SK-N-SH (cell line): ENCODE measurements around the gene NFRKB. TPM values are rescaled to one million over a fixed set of nuclear protein-coding genes. Genes with fewer than 3 reads are reported as not detected.
A peak's percentile ranks its signal among the peaks of the same experiment; 100 is the strongest.

Experiments used
- CTCF ChIA-PET: fragments of 300-600, 350-600 bp; formaldehyde crosslinking; extraction: SDS; loops from one replicate; lab custom pipeline; 2021; lab: Yijun Ruan, JAX
- POLR2A ChIA-PET: fragments of 350-600 bp; sonication (Branson Sonifier 250); formaldehyde crosslinking; extraction: SDS; loops from one replicate; lab custom pipeline; 2020; ENCODE audit warnings: antibody characterized with exemption, inconsistent platforms; lab: Yijun Ruan, JAX
- DNase-seq: peaks from one replicate; pipeline ENCODE4 v3.0.0; 2012
- H2AFZ ChIP-seq: fragments of 200-600 bp; sonication (generic); 2 replicates; pipeline ENCODE4 v1.8.1; 2016; ENCODE audit warnings: antibody characterized with exemption, mild to moderate bottlenecking, low read depth
- H3F3A ChIP-seq: fragments of 200-600 bp; sonication (generic); replicated peaks from 2 replicates; pipeline ENCODE3; 2016; ENCODE audit warnings: antibody characterized with exemption, mild to moderate bottlenecking; ENCODE audit not compliant: insufficient read depth
- H3K27ac ChIP-seq, 2 experiments: fragments of 200-500 bp in 1 of 2; fragments of 200-600 bp in 1 of 2; sonication (Bioruptor generic) in 1 of 2; sonication (generic), shearing (Covaris generic) in 1 of 2; 2 replicates each; pipeline versions ENCODE4 v1.5.1 to v1.6.1; 2014 to 2016; ENCODE audit warnings: low read depth in 2 of 2, inconsistent platforms in 1 of 2, low read length in 1 of 2, mild to moderate bottlenecking in 1 of 2, mixed read lengths in 1 of 2
- H3K27me3 ChIP-seq: fragments of 200-600 bp; sonication (generic), shearing (Covaris generic); 2 replicates; pipeline ENCODE4 v1.6.1; 2016; ENCODE audit warnings: mixed run types; ENCODE audit not compliant: insufficient read depth
- H3K36me3 ChIP-seq, 2 experiments: fragments of 200-500 bp in 1 of 2; fragments of 200-600 bp in 1 of 2; sonication (Bioruptor generic) in 1 of 2; sonication (generic) in 1 of 2; replicated peaks in 1 of 2; 2 replicates each; pipeline versions ENCODE3 to v1.5.1; 2014 to 2016; ENCODE audit warnings: low read length in 1 of 2, mild to moderate bottlenecking in 1 of 2; ENCODE audit not compliant: insufficient read depth in 2 of 2, control insufficient read depth in 1 of 2
- H3K4me1 ChIP-seq, 2 experiments: fragments of 200-500 bp in 1 of 2; fragments of 200-600 bp in 1 of 2; sonication (Bioruptor generic) in 1 of 2; sonication (generic), shearing (Covaris generic) in 1 of 2; 2 replicates each; pipeline versions ENCODE4 v1.5.1 to v1.6.1; 2014 to 2016; ENCODE audit warnings: low read depth in 1 of 2, low read length in 1 of 2, mixed run types in 1 of 2; ENCODE audit not compliant: insufficient read depth in 2 of 2, control insufficient read depth in 1 of 2
- H3K4me2 ChIP-seq: fragments of 200-600 bp; sonication (generic), shearing (Covaris generic); 2 replicates; pipeline ENCODE4 v1.6.1; 2017; ENCODE audit warnings: mixed run types
- H3K4me3 ChIP-seq, 2 experiments: fragments of 200-500 bp in 1 of 2; fragments of 200-600 bp in 1 of 2; sonication (Bioruptor generic) in 1 of 2; sonication (generic), shearing (Covaris generic) in 1 of 2; 2 replicates each; pipeline versions ENCODE4 v1.5.1 to v1.8.1; 2014 to 2016; ENCODE audit warnings: low read depth in 2 of 2, inconsistent platforms in 1 of 2, low read length in 1 of 2, mild to moderate bottlenecking in 1 of 2, mixed read lengths in 1 of 2, moderate library complexity in 1 of 2
- H3K79me2 ChIP-seq: fragments of 200-600 bp; sonication (generic); 2 replicates; pipeline ENCODE4 v1.8.1; 2017; ENCODE audit warnings: mild to moderate bottlenecking; ENCODE audit not compliant: insufficient read depth
- H3K9ac ChIP-seq: fragments of 200-600 bp; sonication (generic); 2 replicates; pipeline ENCODE4 v1.6.1; 2017; ENCODE audit warnings: mixed run types
- H3K9me2 ChIP-seq: fragments of 200-600 bp; sonication (generic); 2 replicates; pipeline ENCODE4 v1.6.1; 2017; ENCODE audit warnings: mixed run types
- H3K9me3 ChIP-seq: fragments of 200-600 bp; sonication (generic); 2 replicates; pipeline ENCODE4 v1.6.1; 2017; ENCODE audit warnings: mixed run types, mild to moderate bottlenecking, moderate library complexity
- H4K20me1 ChIP-seq: fragments of 200-600 bp; sonication (generic); 2 replicates; pipeline ENCODE4 v1.6.1; 2017; ENCODE audit warnings: mild to moderate bottlenecking, mixed run types; ENCODE audit not compliant: insufficient read depth
- CHD2 ChIP-seq: fragments of 150-350 bp; IDR thresholded peaks from 2 replicates; pipeline ENCODE4 v1.6.1; 2018; ENCODE audit warnings: low read length; ENCODE audit not compliant: partially characterized antibody
- ELF1 ChIP-seq: IDR thresholded peaks from 2 replicates; pipeline ENCODE4 v1.4.0; 2012
- EZH2phosphoT487 ChIP-seq: fragments of 200-600 bp; sonication (generic); IDR thresholded peaks from 2 replicates; pipeline ENCODE4 v1.6.1; 2017; ENCODE audit warnings: low read depth, mixed run types, mild to moderate bottlenecking, antibody characterized with exemption, moderate library complexity, borderline replicate concordance
- FOSL2 ChIP-seq: IDR thresholded peaks from 2 replicates; pipeline ENCODE4 v1.4.0; 2012; ENCODE audit warnings: low read depth, mild to moderate bottlenecking, moderate library complexity, borderline replicate concordance
- FOXJ3 ChIP-seq: sonication (generic); formaldehyde crosslinking; IDR thresholded peaks from 2 replicates; pipeline ENCODE4 v1.5.1; 2020; ENCODE audit warnings: mild to moderate bottlenecking, missing genetic modification reagents
- JUND ChIP-seq: IDR thresholded peaks from 2 replicates; pipeline ENCODE4 v1.4.0; 2012
- MAX ChIP-seq: IDR thresholded peaks from 2 replicates; pipeline ENCODE4 v1.4.0; 2012; ENCODE audit warnings: low read depth
- MEF2A ChIP-seq: IDR thresholded peaks from 2 replicates; pipeline ENCODE4 v1.4.0; 2012; ENCODE audit warnings: low read depth, borderline replicate concordance
- REST ChIP-seq: IDR thresholded peaks from 2 replicates; pipeline ENCODE4 v1.6.1; 2012; ENCODE audit warnings: mild to moderate bottlenecking, low read depth, low read length, moderate library complexity
- SIN3A ChIP-seq: IDR thresholded peaks from 2 replicates; pipeline ENCODE4 v1.6.1; 2012; ENCODE audit warnings: low read depth, mild to moderate bottlenecking, low read length, moderate library complexity, borderline replicate concordance
- TAF1 ChIP-seq: IDR thresholded peaks from 2 replicates; pipeline ENCODE4 v1.6.1; 2012; ENCODE audit warnings: low read depth, mild to moderate bottlenecking, low read length, moderate library complexity, borderline replicate concordance
- TCF12 ChIP-seq: IDR thresholded peaks from 2 replicates; pipeline ENCODE4 v1.4.0; 2012
- TEAD4 ChIP-seq: IDR thresholded peaks from 2 replicates; pipeline ENCODE4 v1.4.0; 2012; ENCODE audit warnings: mild to moderate bottlenecking, borderline replicate concordance; ENCODE audit not compliant: insufficient read depth
- ZBTB33 ChIP-seq: IDR thresholded peaks from 2 replicates; pipeline ENCODE4 v1.4.0; 2012; ENCODE audit warnings: low read depth, borderline replicate concordance
- WGBS: methylation state at CpG from one replicate; pipeline ENCODE4 v1.1.6; 2017; ENCODE audit warnings: low lambda C conversion rate; 5-methylcytosine and 5-hydroxymethylcytosine counted together
- polyA plus RNA-seq, 3 experiments: library from polyadenylated mRNA; depleted of rRNA; stranded (reverse); fragments of >200 nt; gene quantifications; 2 replicates each; pipeline ENCODE4 v1.2.3, GENCODE V29; 2012
- TF ChIP-seq, protein P1 (sequence below): IDR thresholded peaks from 2 replicates; pipeline ENCODE4; 2012

NFRKB gene
- polyA plus RNA-seq, 1 of the 3 experiments (the other 2 are of a cell fraction) = 13.5 TPM

DNA sequence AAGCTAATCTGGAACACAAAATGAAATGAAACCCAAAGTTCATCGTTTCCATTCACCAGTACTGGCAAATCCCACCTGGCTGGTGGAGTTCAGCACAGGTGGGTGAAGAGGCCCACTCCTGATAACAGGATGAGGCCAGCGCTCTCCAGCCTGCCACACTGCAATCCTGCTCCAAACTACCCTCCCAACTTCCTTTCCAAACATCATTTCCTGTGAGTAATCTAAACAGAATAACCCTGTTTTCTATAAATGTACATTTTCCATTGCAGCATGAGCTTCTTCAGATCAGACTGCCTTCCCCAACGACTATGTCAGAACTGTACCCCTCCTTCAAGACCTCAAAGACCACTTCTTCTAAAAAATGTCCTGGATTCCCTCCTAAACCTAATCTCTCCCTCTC, 15.9 kb upstream of the NFRKB start:
- no peaks in the 10 kb centered on the region for H3K79me2 ChIP-seq
- no peak overlapping the region for H3K4me2 ChIP-seq
- H3K27ac ChIP-seq = no peak overlapping the region
- WGBS = 64% methylated on average over 3 of the region's 3 CpGs
- peaks cover 12 to 21% of the 10 kb centered on the region in 2 experiments for H3K36me3 ChIP-seq
- TF ChIP-seq ELF1 (no peak), MAX (no peak), JUND (no peak), FOXJ3 (no peak), FOSL2 (no peak), ZBTB33 (no peak), REST (no peak), TCF12 (no peak), SIN3A (no peak), TAF1 (no peak), EZH2phosphoT487 (no peak), MEF2A (no peak), TEAD4 (no peak), CHD2 (no peak)
- TF ChIP-seq, protein P1, sequence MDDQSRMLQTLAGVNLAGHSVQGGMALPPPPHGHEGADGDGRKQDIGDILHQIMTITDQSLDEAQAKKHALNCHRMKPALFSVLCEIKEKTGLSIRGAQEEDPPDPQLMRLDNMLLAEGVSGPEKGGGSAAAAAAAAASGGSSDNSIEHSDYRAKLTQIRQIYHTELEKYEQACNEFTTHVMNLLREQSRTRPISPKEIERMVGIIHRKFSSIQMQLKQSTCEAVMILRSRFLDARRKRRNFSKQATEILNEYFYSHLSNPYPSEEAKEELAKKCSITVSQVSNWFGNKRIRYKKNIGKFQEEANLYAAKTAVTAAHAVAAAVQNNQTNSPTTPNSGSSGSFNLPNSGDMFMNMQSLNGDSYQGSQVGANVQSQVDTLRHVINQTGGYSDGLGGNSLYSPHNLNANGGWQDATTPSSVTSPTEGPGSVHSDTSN = no peak
- H3K27me3 ChIP-seq = no peaks in the 10 kb centered on the region
- ChIA-PET POLR2A (no interaction called here), CTCF (interaction anchor here (0.7 to 1.7 kb wide), 3 partner anchors 13 to 235 kb away, joined by 3 to 8 read pairs (median 3); no protein-coding TSS in a partner anchor)
- no peaks in the 10 kb centered on the region for H3K9me3 ChIP-seq
- H3K9me2 ChIP-seq = no peaks in the 10 kb centered on the region
- no peak overlapping the region for H3K4me3 ChIP-seq
- H3F3A ChIP-seq = no peaks in the 10 kb centered on the region
- DNase-seq = no peak
- peak overlapping the region; percentile 38; the same call in 1 of the 2 replicates for H2AFZ ChIP-seq
- H3K4me1 ChIP-seq = no peaks in the 10 kb centered on the region; a peak in 1 of 4 replicates
- H3K9ac ChIP-seq = no peak overlapping the region
- no peaks in the 10 kb centered on the region for H4K20me1 ChIP-seq
